ENCODE measurements around the gene KRTAP4-6.

KRTAP4-6 gene

DNA sequence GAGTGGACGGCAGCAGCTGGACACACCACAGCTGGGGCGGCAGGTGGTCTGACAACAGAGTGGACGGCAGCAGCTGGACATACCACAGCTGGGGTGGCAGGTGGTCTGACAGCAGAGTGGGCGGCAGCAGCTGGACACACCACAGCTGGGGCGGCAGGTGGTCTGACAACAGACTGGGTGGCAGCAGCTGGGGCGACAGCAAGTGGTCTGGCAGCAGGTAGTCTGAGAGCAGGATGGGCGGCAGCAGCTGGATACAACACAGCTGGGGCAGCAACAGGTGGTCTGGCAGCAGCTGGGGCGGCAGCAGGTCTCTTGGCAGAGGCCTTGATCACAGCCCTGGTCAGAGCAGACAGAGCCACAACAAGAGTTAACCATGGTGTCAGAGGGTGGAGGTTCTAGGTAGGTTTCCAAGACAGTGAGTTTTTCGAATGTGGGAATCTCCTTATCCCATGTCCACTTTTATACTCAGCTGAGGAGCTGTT, 44.2 kb upstream of the KRTAP4-6 start, which contains the start of gene KRTAP4-1:
Gene KRTAP4-1, minus strand, starts transcription at position 432 of the 482 bp plus-strand sequence. Its CDS starts 57 bp downstream, at position 375.
- Histone ChIP-seq H3K36me3 (replicated peaks; ENCODE audit: low read depth, low read length) (no peaks in the 10 kb centered on the region), H2AFZ (ENCODE audit: low read depth, low read length) (no peak within 1 kb of the TSS), H3K9ac (ENCODE audit: low read length) (no peak within 1 kb of the TSS), H3K4me2 (ENCODE audit: low read length) (no peak within 1 kb of the TSS), H3K4me3 (ENCODE audit: low read length) (no peak within 1 kb of the TSS), H3K79me2 (ENCODE audit: low read length) (no peaks in the 10 kb centered on the region), H3K27ac (ENCODE audit: low read length) (no peak within 1 kb of the TSS), H3K27me3 (ENCODE audit: low read depth, low read length) (peaks cover 11% of the 10 kb centered on the region), H4K20me1 (ENCODE audit: insufficient read depth, low read length) (no peaks in the 10 kb centered on the region), H3K9me3 (ENCODE audit: insufficient read depth, low read length) (no peaks in the 10 kb centered on the region), H3K4me1 (ENCODE audit: low read length) (no peaks in the 10 kb centered on the region)
- TF ChIP-seq, protein P1, sequence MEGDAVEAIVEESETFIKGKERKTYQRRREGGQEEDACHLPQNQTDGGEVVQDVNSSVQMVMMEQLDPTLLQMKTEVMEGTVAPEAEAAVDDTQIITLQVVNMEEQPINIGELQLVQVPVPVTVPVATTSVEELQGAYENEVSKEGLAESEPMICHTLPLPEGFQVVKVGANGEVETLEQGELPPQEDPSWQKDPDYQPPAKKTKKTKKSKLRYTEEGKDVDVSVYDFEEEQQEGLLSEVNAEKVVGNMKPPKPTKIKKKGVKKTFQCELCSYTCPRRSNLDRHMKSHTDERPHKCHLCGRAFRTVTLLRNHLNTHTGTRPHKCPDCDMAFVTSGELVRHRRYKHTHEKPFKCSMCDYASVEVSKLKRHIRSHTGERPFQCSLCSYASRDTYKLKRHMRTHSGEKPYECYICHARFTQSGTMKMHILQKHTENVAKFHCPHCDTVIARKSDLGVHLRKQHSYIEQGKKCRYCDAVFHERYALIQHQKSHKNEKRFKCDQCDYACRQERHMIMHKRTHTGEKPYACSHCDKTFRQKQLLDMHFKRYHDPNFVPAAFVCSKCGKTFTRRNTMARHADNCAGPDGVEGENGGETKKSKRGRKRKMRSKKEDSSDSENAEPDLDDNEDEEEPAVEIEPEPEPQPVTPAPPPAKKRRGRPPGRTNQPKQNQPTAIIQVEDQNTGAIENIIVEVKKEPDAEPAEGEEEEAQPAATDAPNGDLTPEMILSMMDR (IDR thresholded peaks at IDR 0.05; ENCODE audit: low read depth, low read length): no peak
- no peak for TF ChIP-seq EZH2phosphoT487 (IDR thresholded peaks at IDR 0.05; ENCODE audit: low read depth)

DNA sequence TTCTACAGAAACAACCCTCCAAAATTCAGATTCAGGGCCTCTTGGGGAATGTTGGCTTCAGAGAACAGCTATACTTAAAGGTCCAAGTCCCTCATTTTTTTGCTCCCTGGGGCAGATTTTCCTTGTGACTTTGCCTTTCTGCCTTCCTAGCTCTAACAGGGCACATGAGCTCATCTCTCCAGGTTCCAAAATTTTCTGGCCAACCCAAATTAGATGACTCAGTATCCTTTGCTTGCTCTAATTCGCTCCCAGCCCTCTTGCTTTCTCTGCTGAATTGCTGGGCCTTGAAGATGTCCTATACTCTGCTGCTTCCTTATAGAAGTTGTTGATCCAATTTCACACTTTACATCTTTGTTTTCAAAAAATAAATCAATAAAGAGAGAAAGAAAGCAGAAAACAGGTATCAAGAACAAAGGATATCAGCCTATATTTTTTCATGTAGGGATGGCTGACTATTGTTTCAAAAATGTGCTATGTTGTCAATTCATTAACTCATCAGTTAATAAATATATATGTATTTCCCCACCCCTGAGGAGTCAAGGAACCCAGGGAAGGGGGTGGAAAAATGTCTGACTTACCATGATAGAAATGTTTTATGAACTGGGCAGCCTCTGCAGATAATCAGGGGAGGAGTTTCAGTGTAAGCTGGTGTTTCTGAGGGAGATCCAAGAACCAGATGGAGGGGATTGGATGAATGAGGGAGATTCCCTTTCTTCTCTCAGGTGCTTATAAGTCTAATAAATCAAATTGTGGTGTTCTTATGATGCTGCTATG, 38.7 kb upstream of the KRTAP4-6 start:
- Histone ChIP-seq H3K79me2 (ENCODE audit: low read length) (no peaks in the 10 kb centered on the region), H3K27ac (ENCODE audit: low read length) (no peak overlapping the region)

DNA sequence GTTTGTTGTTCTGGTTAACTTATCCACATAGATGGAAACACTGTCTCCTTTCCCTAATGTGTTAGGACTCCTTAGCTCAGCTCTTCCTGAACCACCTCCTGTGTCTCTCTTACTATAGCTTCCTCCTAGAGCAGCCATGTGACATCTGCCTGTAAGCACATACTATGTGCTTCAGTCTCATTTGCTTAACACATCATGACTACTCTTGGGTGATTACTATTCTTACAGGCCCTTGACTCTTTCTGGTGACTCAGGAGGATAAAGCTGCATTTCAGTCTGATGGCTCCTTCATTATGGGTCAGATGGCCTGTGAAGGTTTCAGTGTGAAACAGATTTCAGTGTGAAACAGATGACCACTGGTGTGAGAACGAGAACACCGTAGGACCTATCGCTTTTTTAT, 38.0 kb upstream of the KRTAP4-6 start:
- H2AFZ ChIP-seq (ENCODE audit: low read depth, low read length): no peak overlapping the region
- peaks cover 22% of the 10 kb centered on the region for H3K4me1 ChIP-seq (ENCODE audit: low read length)
- no peak overlapping the region for H3K27ac ChIP-seq (ENCODE audit: low read length)
- no peaks in the 10 kb centered on the region for H3K9me3 ChIP-seq (ENCODE audit: insufficient read depth, low read length)
- no peaks in the 10 kb centered on the region for H3K79me2 ChIP-seq (ENCODE audit: low read length)
- H3K9ac ChIP-seq (ENCODE audit: low read length): no peak overlapping the region
- TF ChIP-seq, protein P1 (IDR thresholded peaks at IDR 0.05; ENCODE audit: low read depth, low read length): no peak
- no peak for TF ChIP-seq EZH2phosphoT487 (IDR thresholded peaks at IDR 0.05; ENCODE audit: low read depth)
- H3K36me3 ChIP-seq (replicated peaks; ENCODE audit: low read depth, low read length): no peaks in the 10 kb centered on the region
- no peaks in the 10 kb centered on the region for H4K20me1 ChIP-seq (ENCODE audit: insufficient read depth, low read length)
- no peak overlapping the region for H3K4me3 ChIP-seq (ENCODE audit: low read length)
- no peak overlapping the region for H3K4me2 ChIP-seq (ENCODE audit: low read length)
- peaks cover 46% of the 10 kb centered on the region for H3K27me3 ChIP-seq (ENCODE audit: low read depth, low read length)

More for the DNA sequence above, 38.7 kb upstream of the KRTAP4-6 start:
- Histone ChIP-seq H3K4me2 (ENCODE audit: low read length) (no peak overlapping the region), H3K4me3 (ENCODE audit: low read length) (no peak overlapping the region), H2AFZ (ENCODE audit: low read depth, low read length) (no peak overlapping the region), H3K9me3 (ENCODE audit: insufficient read depth, low read length) (no peaks in the 10 kb centered on the region), H3K36me3 (replicated peaks; ENCODE audit: low read depth, low read length) (no peaks in the 10 kb centered on the region), H3K4me1 (ENCODE audit: low read length) (peaks cover 22% of the 10 kb centered on the region), H3K27me3 (ENCODE audit: low read depth, low read length) (peaks cover 39% of the 10 kb centered on the region), H3K9ac (ENCODE audit: low read length) (no peak overlapping the region), H4K20me1 (ENCODE audit: insufficient read depth, low read length) (no peaks in the 10 kb centered on the region)
- TF ChIP-seq EZH2phosphoT487 (IDR thresholded peaks at IDR 0.05; ENCODE audit: low read depth): no peak
- TF ChIP-seq, protein P1 (IDR thresholded peaks at IDR 0.05; ENCODE audit: low read depth, low read length): no peak

DNA sequence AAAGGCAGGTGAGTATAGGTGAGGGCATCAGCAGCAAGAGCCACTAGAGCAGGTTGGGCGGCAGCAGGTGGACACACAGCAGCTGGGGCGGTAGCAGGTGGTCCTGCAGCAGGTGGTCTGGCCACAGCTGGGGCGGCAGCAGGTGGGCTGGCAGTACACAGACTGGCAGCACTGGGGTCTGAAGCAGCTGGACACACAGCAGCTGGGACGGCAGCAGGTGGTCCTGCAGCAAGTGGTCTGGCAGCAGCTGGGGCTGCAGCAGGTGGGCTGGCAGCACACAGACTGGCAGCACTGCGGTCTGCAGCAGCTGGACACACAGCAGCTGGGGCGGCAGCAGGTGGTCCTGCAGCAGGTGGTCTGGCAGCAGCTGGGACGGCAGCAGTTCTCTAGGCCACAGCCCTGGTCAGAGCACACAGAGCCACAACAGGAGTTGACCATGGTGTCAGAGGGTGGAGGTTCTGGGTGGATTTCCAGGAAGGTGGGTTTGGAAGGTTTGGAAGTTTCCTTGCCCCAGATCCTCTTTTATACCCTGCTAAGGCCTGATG, 37.5 kb upstream of the KRTAP4-6 start, which contains the start of gene KRTAP4-2:
Gene KRTAP4-2, minus strand, starts transcription at position 495 of the 545 bp plus-strand sequence. Its CDS starts 57 bp downstream, at position 438.
- Histone ChIP-seq H3K4me1 (ENCODE audit: low read length) (peaks cover 22% of the 10 kb centered on the region), H3K4me3 (ENCODE audit: low read length) (no peak within 1 kb of the TSS), H3K9me3 (ENCODE audit: insufficient read depth, low read length) (no peaks in the 10 kb centered on the region), H2AFZ (ENCODE audit: low read depth, low read length) (no peak within 1 kb of the TSS), H3K9ac (ENCODE audit: low read length) (no peak within 1 kb of the TSS), H3K36me3 (replicated peaks; ENCODE audit: low read depth, low read length) (no peaks in the 10 kb centered on the region), H3K27ac (ENCODE audit: low read length) (no peak within 1 kb of the TSS), H4K20me1 (ENCODE audit: insufficient read depth, low read length) (no peaks in the 10 kb centered on the region), H3K27me3 (ENCODE audit: low read depth, low read length) (peaks cover 50% of the 10 kb centered on the region), H3K79me2 (ENCODE audit: low read length) (no peaks in the 10 kb centered on the region), H3K4me2 (ENCODE audit: low read length) (no peak within 1 kb of the TSS)
- TF ChIP-seq, protein P1 (IDR thresholded peaks at IDR 0.05; ENCODE audit: low read depth, low read length): no peak
- no peak for TF ChIP-seq EZH2phosphoT487 (IDR thresholded peaks at IDR 0.05; ENCODE audit: low read depth)
